ENCODE measurements around the gene METTL25B.

Gene METTL25B

GRCh38 chr1:156727926-156728598 lies at the start of gene METTL25B:
TSS of gene METTL25B (plus strand) at chr1:156728469. CDS start at chr1:156729105, 636 bp downstream.
- DNase-seq (ENCODE audit: low spot score), result peak; percentile 65

GRCh38 chr1:156680056-156680455 lies 48.2 kb upstream of the METTL25B start:
- DNase-seq (ENCODE audit: low spot score), result no peak

GRCh38 chr1:156681196-156681960 lies 46.9 kb upstream of the METTL25B start:
- DNase-seq (ENCODE audit: low spot score), result no peak

GRCh38 chr1:156682166-156682890 lies 45.9 kb upstream of the METTL25B start:
- no peak for DNase-seq (ENCODE audit: low spot score)

- DNase-seq (ENCODE audit: low spot score), result no peak
These were observed 44.0 kb upstream of the METTL25B start for GRCh38 chr1:156684227-156684782.

- peak; percentile 76 for DNase-seq (ENCODE audit: low spot score)
These were observed 39.0 kb upstream of the METTL25B start for GRCh38 chr1:156689035-156689952.

GRCh38 chr1:156689953-156690674 lies 38.2 kb upstream of the METTL25B start:
- DNase-seq (ENCODE audit: low spot score), result no peak

- DNase-seq (ENCODE audit: low spot score), result no peak
These were observed 37.6 kb upstream of the METTL25B start for GRCh38 chr1:156690675-156691036.

- no peak for DNase-seq (ENCODE audit: low spot score)
These were observed 37.1 kb upstream of the METTL25B start for GRCh38 chr1:156691191-156691590.

- DNase-seq (ENCODE audit: low spot score), result no peak
These were observed 36.4 kb upstream of the METTL25B start for GRCh38 chr1:156691665-156692440.

- no peak for DNase-seq (ENCODE audit: low spot score)
These were observed 35.8 kb upstream of the METTL25B start for GRCh38 chr1:156692441-156692924.

GRCh38 chr1:156692925-156693847 lies 35.1 kb upstream of the METTL25B start:
- no peak for DNase-seq (ENCODE audit: low spot score)

- DNase-seq (ENCODE audit: low spot score), result no peak
These were observed 34.2 kb upstream of the METTL25B start for GRCh38 chr1:156693848-156694689.

- no peak for DNase-seq (ENCODE audit: low spot score)
These were observed 33.6 kb upstream of the METTL25B start for GRCh38 chr1:156694690-156694962.

GRCh38 chr1:156696755-156697154 lies 31.5 kb upstream of the METTL25B start:
- no peak for DNase-seq (ENCODE audit: low spot score)

GRCh38 chr1:156697481-156697880 lies 30.8 kb upstream of the METTL25B start:
- DNase-seq (ENCODE audit: low spot score), result no peak

GRCh38 chr1:156698995-156699394 lies 29.3 kb upstream of the METTL25B start:
- DNase-seq (ENCODE audit: low spot score), result no peak

All from CD4-positive, alpha-beta T cell treated with Interleukin-15 for 4 hours (primary cell).